Renal cortex interstitium (tissue), 11 donors: Measurements from ENCODE around the gene PRKAR1B. TPM values are rescaled to one million over a fixed set of nuclear protein-coding genes. Genes with fewer than 3 reads are reported as not detected.
"Not testable (repeated sequence)": the region's sequence is repeated elsewhere in the genome, so short reads cannot be mapped to it uniquely, and the experiment has no call there.

Experiments used
- DNase-seq, 11 donors: peaks; one replicate each; pipeline ENCODE4 v3.0.0-alpha.2; 2013; ENCODE audit warnings: low read depth in 9 of 11, low spot score in 4 of 11; ENCODE audit errors: extremely low read depth in 1 of 11
- polyA plus RNA-seq, 3 donors: library from polyadenylated mRNA; unstranded; fragments of 120-200 nt; gene quantifications; one replicate each; pipeline ENCODE4 v1.2.1, GENCODE V29; 2013; ENCODE audit not compliant: insufficient read length in 3 of 3

The PRKAR1B gene
- polyA plus RNA-seq, 3 donors: 31.7 to 43.1 (median 41.8) TPM

- no peak for DNase-seq
Observed at GRCh38 chr7:625376-625971, 101.6 kb downstream of the PRKAR1B start.

- no peak for DNase-seq
Observed at GRCh38 chr7:623464-623863, 103.6 kb downstream of the PRKAR1B start.

- DNase-seq: peak in 2 of 11 donors; percentile 38 to 56
Observed at GRCh38 chr7:621572-622285, 105.4 kb downstream of the PRKAR1B start.

GRCh38 chr7:620885-621284, 106.2 kb downstream of the PRKAR1B start:
- no peak for DNase-seq

- no peak for DNase-seq
Observed at GRCh38 chr7:620056-620455, 107.0 kb downstream of the PRKAR1B start.

- DNase-seq: no peak
Observed at GRCh38 chr7:619368-619840, 107.7 kb downstream of the PRKAR1B start.

GRCh38 chr7:618539-619367, 108.3 kb downstream of the PRKAR1B start:
- no peak for DNase-seq

- DNase-seq: no peak
Observed at GRCh38 chr7:617614-618538, 109.2 kb downstream of the PRKAR1B start.

GRCh38 chr7:613442-614140, 113.5 kb downstream of the PRKAR1B start:
- no peak for DNase-seq

GRCh38 chr7:611837-612236, 115.2 kb downstream of the PRKAR1B start:
- not testable (repeated sequence) for DNase-seq

GRCh38 chr7:611281-611810, 115.7 kb downstream of the PRKAR1B start:
- DNase-seq: no peak

- DNase-seq: no peak
Observed at GRCh38 chr7:610531-611280, 116.4 kb downstream of the PRKAR1B start.

- no peak for DNase-seq
Observed at GRCh38 chr7:610141-610530, 116.9 kb downstream of the PRKAR1B start.

GRCh38 chr7:609365-609764, 117.7 kb downstream of the PRKAR1B start:
- no peak for DNase-seq

- no peak for DNase-seq
Observed at GRCh38 chr7:608954-609353, 118.1 kb downstream of the PRKAR1B start.

- no peak for DNase-seq
Observed at GRCh38 chr7:608361-608760, 118.7 kb downstream of the PRKAR1B start.

GRCh38 chr7:607938-608337, 119.1 kb downstream of the PRKAR1B start:
- no peak for DNase-seq
